Measurements from ENCODE around the gene CLPSL1. TPM values are rescaled to one million over a fixed set of nuclear protein-coding genes. Genes with fewer than 3 reads are reported as not detected.

CLPSL1 gene
- total and polyA plus RNA-seq, 2 of the 13 experiments (the other 11 are each of a cell fraction or from before 2014, with no cell fraction given) = not detected

DNA sequence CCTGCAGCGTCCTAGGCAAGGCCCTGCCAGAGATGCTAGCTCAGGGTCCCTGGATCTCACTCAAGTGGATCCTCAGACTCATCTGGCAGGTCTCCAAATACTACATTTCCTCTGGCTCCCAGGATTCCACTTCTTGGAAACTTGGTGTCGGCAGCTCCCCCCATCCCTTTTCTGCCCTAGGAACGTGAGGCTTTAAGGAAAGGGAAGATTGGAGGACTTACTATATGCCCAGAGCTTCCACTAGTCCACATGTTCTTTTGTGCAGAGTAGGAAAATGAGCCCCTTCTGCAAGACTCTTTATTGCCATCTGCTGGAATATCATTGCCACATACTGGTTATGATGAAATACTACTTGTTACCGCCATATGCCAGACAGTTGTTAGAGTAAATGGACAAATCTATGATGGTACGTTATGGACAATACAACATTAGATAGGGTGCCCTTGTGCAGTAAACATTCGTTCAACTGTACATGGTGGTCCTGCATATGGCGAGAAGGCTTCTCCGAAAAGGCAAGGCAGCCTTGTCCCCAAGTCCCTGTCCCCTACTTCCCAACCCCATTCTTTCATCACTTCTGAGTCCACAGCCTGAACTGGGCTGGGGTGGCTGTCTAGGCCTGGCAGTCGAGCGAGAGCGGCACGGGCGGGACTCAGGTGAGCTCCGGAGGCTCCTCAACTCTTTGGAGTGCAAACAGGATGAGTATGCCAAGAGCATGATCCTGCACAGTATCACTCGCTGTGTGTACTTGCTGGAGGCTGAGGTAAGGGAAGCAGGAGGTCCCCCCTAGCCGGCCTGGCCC, 43.2 kb upstream of the CLPSL1 start (continued):
- TF ChIP-seq, protein P1, sequence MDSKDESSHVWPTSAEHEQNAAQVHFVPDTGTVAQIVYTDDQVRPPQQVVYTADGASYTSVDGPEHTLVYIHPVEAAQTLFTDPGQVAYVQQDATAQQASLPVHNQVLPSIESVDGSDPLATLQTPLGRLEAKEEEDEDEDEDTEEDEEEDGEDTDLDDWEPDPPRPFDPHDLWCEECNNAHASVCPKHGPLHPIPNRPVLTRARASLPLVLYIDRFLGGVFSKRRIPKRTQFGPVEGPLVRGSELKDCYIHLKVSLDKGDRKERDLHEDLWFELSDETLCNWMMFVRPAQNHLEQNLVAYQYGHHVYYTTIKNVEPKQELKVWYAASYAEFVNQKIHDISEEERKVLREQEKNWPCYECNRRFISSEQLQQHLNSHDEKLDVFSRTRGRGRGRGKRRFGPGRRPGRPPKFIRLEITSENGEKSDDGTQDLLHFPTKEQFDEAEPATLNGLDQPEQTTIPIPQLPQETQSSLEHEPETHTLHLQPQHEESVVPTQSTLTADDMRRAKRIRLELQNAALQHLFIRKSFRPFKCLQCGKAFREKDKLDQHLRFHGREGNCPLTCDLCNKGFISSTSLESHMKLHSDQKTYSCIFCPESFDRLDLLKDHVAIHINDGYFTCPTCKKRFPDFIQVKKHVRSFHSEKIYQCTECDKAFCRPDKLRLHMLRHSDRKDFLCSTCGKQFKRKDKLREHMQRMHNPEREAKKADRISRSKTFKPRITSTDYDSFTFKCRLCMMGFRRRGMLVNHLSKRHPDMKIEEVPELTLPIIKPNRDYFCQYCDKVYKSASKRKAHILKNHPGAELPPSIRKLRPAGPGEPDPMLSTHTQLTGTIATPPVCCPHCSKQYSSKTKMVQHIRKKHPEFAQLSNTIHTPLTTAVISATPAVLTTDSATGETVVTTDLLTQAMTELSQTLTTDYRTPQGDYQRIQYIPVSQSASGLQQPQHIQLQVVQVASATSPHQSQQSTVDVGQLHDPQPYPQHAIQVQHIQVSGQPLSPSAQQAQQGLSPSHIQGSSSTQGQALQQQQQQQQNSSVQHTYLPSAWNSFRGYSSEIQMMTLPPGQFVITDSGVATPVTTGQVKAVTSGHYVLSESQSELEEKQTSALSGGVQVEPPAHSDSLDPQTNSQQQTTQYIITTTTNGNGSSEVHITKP (CRISPR knock-in tag; IDR thresholded peaks at IDR 0.05; ENCODE audit: low read depth) = no peak; the same call in 1 of the 2 replicates
- TF ChIP-seq SNAPC2 (CRISPR knock-in tag; IDR thresholded peaks at IDR 0.05) (0 out of 2 replicates have a peak, but pooled peaks have one; percentile 45), ARHGAP35 (CRISPR knock-in tag; IDR thresholded peaks at IDR 0.05; ENCODE audit: borderline replicate concordance) (no peak), HNF4G (IDR thresholded peaks at IDR 0.05; ENCODE audit: borderline replicate concordance, low read depth, low read length) (no peak), HNF4G (CRISPR knock-in tag; IDR thresholded peaks at IDR 0.05; ENCODE audit: borderline replicate concordance, low read depth) (no peak), ZNF343 (CRISPR knock-in tag; IDR thresholded peaks at IDR 0.05) (no peak), ZNF598 (CRISPR knock-in tag; IDR thresholded peaks at IDR 0.05; ENCODE audit: borderline replicate concordance) (no peak), ZNF564 (CRISPR knock-in tag; IDR thresholded peaks at IDR 0.05) (no peak), SMC3 (IDR thresholded peaks at IDR 0.05; ENCODE audit: low read length) (peak; percentile 97), HOXA9 (CRISPR knock-in tag; IDR thresholded peaks at IDR 0.05; ENCODE audit: borderline replicate concordance) (no peak), PHB2 (IDR thresholded peaks at IDR 0.05; ENCODE audit: partially characterized antibody) (no peak), ATF7-NPFF (CRISPR knock-in tag; IDR thresholded peaks at IDR 0.05; ENCODE audit: low read depth) (no peak)
- TF ChIP-seq, protein P2, sequence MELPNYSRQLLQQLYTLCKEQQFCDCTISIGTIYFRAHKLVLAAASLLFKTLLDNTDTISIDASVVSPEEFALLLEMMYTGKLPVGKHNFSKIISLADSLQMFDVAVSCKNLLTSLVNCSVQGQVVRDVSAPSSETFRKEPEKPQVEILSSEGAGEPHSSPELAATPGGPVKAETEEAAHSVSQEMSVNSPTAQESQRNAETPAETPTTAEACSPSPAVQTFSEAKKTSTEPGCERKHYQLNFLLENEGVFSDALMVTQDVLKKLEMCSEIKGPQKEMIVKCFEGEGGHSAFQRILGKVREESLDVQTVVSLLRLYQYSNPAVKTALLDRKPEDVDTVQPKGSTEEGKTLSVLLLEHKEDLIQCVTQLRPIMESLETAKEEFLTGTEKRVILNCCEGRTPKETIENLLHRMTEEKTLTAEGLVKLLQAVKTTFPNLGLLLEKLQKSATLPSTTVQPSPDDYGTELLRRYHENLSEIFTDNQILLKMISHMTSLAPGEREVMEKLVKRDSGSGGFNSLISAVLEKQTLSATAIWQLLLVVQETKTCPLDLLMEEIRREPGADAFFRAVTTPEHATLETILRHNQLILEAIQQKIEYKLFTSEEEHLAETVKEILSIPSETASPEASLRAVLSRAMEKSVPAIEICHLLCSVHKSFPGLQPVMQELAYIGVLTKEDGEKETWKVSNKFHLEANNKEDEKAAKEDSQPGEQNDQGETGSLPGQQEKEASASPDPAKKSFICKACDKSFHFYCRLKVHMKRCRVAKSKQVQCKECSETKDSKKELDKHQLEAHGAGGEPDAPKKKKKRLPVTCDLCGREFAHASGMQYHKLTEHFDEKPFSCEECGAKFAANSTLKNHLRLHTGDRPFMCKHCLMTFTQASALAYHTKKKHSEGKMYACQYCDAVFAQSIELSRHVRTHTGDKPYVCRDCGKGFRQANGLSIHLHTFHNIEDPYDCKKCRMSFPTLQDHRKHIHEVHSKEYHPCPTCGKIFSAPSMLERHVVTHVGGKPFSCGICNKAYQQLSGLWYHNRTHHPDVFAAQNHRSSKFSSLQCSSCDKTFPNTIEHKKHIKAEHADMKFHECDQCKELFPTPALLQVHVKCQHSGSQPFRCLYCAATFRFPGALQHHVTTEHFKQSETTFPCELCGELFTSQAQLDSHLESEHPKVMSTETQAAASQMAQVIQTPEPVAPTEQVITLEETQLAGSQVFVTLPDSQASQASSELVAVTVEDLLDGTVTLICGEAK (IDR thresholded peaks at IDR 0.05) = no peak
- TF ChIP-seq, protein P2 (CRISPR knock-in tag; IDR thresholded peaks at IDR 0.05) = peak; percentile 37; the same call in 1 of the 2 replicates
- TF ChIP-seq, protein P3, sequence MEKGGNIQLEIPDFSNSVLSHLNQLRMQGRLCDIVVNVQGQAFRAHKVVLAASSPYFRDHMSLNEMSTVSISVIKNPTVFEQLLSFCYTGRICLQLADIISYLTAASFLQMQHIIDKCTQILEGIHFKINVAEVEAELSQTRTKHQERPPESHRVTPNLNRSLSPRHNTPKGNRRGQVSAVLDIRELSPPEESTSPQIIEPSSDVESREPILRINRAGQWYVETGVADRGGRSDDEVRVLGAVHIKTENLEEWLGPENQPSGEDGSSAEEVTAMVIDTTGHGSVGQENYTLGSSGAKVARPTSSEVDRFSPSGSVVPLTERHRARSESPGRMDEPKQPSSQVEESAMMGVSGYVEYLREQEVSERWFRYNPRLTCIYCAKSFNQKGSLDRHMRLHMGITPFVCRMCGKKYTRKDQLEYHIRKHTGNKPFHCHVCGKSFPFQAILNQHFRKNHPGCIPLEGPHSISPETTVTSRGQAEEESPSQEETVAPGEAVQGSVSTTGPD (CRISPR knock-in tag; IDR thresholded peaks at IDR 0.05) = no peak
